Gastroesophageal sphincter (tissue), 3 donors: ENCODE measurements around the gene AUTS2.

Source experiments
- CTCF ChIP-seq, 4 experiments: fragments of 200-600 bp in 2 of 4; fragments of 450-650 bp in 2 of 4; sonication (generic) in 1 of 4; IDR thresholded peaks; one replicate each; pipeline ENCODE4 v1.5.1; 2017 to 2019; ENCODE audit warnings: antibody characterized with exemption in 4 of 4, mild to moderate bottlenecking in 2 of 4, moderate library complexity in 2 of 4
- EP300 ChIP-seq: sonication (generic); formaldehyde crosslinking; IDR thresholded peaks from one replicate; pipeline ENCODE4 v1.6.1; 2017; ENCODE audit warnings: antibody characterized with exemption, mild to moderate bottlenecking
- POLR2A ChIP-seq, 2 donors: fragments of 450-650 bp; IDR thresholded peaks; one replicate each; pipeline ENCODE4 v1.6.1; 2017; ENCODE audit warnings: antibody characterized with exemption in 2 of 2, mild to moderate bottlenecking in 2 of 2, moderate library complexity in 1 of 2
- POLR2AphosphoS5 ChIP-seq: sonication (generic); formaldehyde crosslinking; IDR thresholded peaks from one replicate; pipeline ENCODE4 v1.6.1; 2017; ENCODE audit warnings: antibody characterized with exemption

- TF ChIP-seq POLR2A (IDR thresholded peaks at IDR 0.05) (no peak), CTCF (IDR thresholded peaks at IDR 0.05) (no peak), EP300 (no peak), POLR2AphosphoS5 (no peak)
These were observed 896.2 kb downstream of the AUTS2 start for GRCh38 chr7:70494225-70495032.
